Stimulated activated CD4-positive, alpha-beta T cell treated with anti-CD3 and anti-CD28 coated beads, Interleukin-2, amount 100 ng/mL, for 24 hours (primary cell): ENCODE measurements around the gene EP400.
A peak's percentile ranks its signal among the peaks of the same experiment; 100 is the strongest.

ENCODE experiments used
- DNase-seq, 2 donors: peaks; one replicate each; pipeline ENCODE4 v3.0.0-alpha.2; 2020

EP400 gene

GRCh38 chr12:131911851-131912477, 37.8 kb upstream of the EP400 start:
- DNase-seq: no peak

- no peak for DNase-seq
These were observed 37.0 kb upstream of the EP400 start for GRCh38 chr12:131912518-131913274.

GRCh38 chr12:131913666-131914065, 36.1 kb upstream of the EP400 start:
- DNase-seq: no peak

GRCh38 chr12:131914179-131914702, 35.5 kb upstream of the EP400 start:
- no peak for DNase-seq

GRCh38 chr12:131915000-131915689, 34.6 kb upstream of the EP400 start:
- no peak for DNase-seq

- DNase-seq: no peak
These were observed 33.9 kb upstream of the EP400 start for GRCh38 chr12:131915823-131916222.

GRCh38 chr12:131916306-131917138, 33.2 kb upstream of the EP400 start:
- DNase-seq: no peak

GRCh38 chr12:131917139-131917710, 32.5 kb upstream of the EP400 start:
- DNase-seq: peak in 1 of 2 donors; percentile 34

- no peak for DNase-seq
These were observed 31.9 kb upstream of the EP400 start for GRCh38 chr12:131917711-131918306.

- DNase-seq: no peak
These were observed 31.3 kb upstream of the EP400 start for GRCh38 chr12:131918311-131919050.

- DNase-seq: no peak
These were observed 30.7 kb upstream of the EP400 start for GRCh38 chr12:131919051-131919347.

- no peak for DNase-seq
These were observed 30.2 kb upstream of the EP400 start for GRCh38 chr12:131919366-131920156.

GRCh38 chr12:131920157-131920508, 29.6 kb upstream of the EP400 start:
- no peak for DNase-seq

- no peak for DNase-seq
These were observed 28.6 kb upstream of the EP400 start for GRCh38 chr12:131920902-131921840.

GRCh38 chr12:131921866-131922769, 27.6 kb upstream of the EP400 start:
- no peak for DNase-seq

- DNase-seq: no peak
These were observed 27.0 kb upstream of the EP400 start for GRCh38 chr12:131922772-131923171.

GRCh38 chr12:131923260-131923659, 26.5 kb upstream of the EP400 start:
- no peak for DNase-seq
